Keratinocyte (primary cell): ENCODE results near the gene TRAF3IP3. TPM values are rescaled to one million over a fixed set of nuclear protein-coding genes. Genes with fewer than 3 reads are reported as not detected.

Experiments
- DNase-seq: peaks from one replicate; pipeline ENCODE4 v3.0.0-alpha.2; 2011; ENCODE audit warnings: low read depth, missing footprints, low spot score
- FAIRE-seq: peaks from 2 replicates; lab custom pipeline; 2011; peaks lifted over from hg19 to GRCh38; lab: Jason Lieb, UNC
- H2AFZ ChIP-seq: 2 replicates; pipeline ENCODE4 v1.6.0; 2012; ENCODE audit warnings: low read length, control low read depth, inconsistent platforms; ENCODE audit not compliant: control insufficient read depth
- H3K27ac ChIP-seq: 2 replicates; pipeline ENCODE4 v1.5.1; 2011; ENCODE audit warnings: low read length; ENCODE audit not compliant: control insufficient read depth, insufficient read depth
- H3K27me3 ChIP-seq: 3 replicates; pipeline ENCODE4 v1.6.0; 2011; ENCODE audit warnings: low read length; ENCODE audit not compliant: control insufficient read depth, insufficient read depth; ENCODE audit errors: extremely low read depth
- H3K36me3 ChIP-seq, 2 experiments: 2 replicates in 1 of 2; 3 replicates in 1 of 2; pipeline ENCODE4 v1.5.1; 2011; ENCODE audit warnings: low read length in 2 of 2, mild to moderate bottlenecking in 1 of 2; ENCODE audit not compliant: control insufficient read depth in 2 of 2, insufficient read depth in 2 of 2; ENCODE audit errors: extremely low read depth in 1 of 2
- H3K4me1 ChIP-seq: 3 replicates; pipeline ENCODE4 v1.5.1; 2011; ENCODE audit warnings: low read length; ENCODE audit not compliant: control insufficient read depth, insufficient read depth; ENCODE audit errors: extremely low read depth
- H3K4me2 ChIP-seq: 3 replicates; pipeline ENCODE4 v1.6.0; 2011; ENCODE audit warnings: low read depth, low read length; ENCODE audit not compliant: control insufficient read depth, insufficient read depth; ENCODE audit errors: extremely low read depth
- H3K4me3 ChIP-seq, 3 experiments: fragments of 200-600 bp in 1 of 3; sonication (generic) in 1 of 3; 2 replicates in 2 of 3; 3 replicates in 1 of 3; pipeline ENCODE4 v1.5.1; 2011 to 2016; ENCODE audit warnings: low read length in 3 of 3, mild to moderate bottlenecking in 3 of 3, control low read depth in 2 of 3, inconsistent platforms in 1 of 3, low read depth in 1 of 3, mixed read lengths in 1 of 3, mixed run types in 1 of 3, moderate library complexity in 1 of 3; ENCODE audit not compliant: control insufficient read depth in 2 of 3, insufficient read depth in 2 of 3; ENCODE audit errors: extremely low read depth in 1 of 3
- H3K79me2 ChIP-seq: 2 replicates; pipeline ENCODE4 v1.6.0; 2012; ENCODE audit warnings: low read length; ENCODE audit not compliant: control insufficient read depth, insufficient read depth
- H3K9ac ChIP-seq: 3 replicates; pipeline ENCODE4 v1.6.0; 2011; ENCODE audit warnings: low read length; ENCODE audit not compliant: control insufficient read depth, insufficient read depth; ENCODE audit errors: extremely low read depth
- H3K9me1 ChIP-seq: 3 replicates; pipeline ENCODE4 v1.6.0; 2011; ENCODE audit warnings: low read length; ENCODE audit not compliant: control insufficient read depth, insufficient read depth; ENCODE audit errors: extremely low read depth
- H3K9me3 ChIP-seq: 2 replicates; pipeline ENCODE4 v1.5.1; 2012; ENCODE audit warnings: low read depth, low read length; ENCODE audit not compliant: control insufficient read depth
- H4K20me1 ChIP-seq: 3 replicates; pipeline ENCODE4 v1.6.0; 2011; ENCODE audit warnings: low read length; ENCODE audit not compliant: control insufficient read depth, insufficient read depth; ENCODE audit errors: extremely low read depth
- CTCF ChIP-seq, 3 experiments: IDR thresholded peaks in 1 of 3; conservative IDR thresholded peaks in 1 of 3; optimal IDR thresholded peaks in 1 of 3; 2 replicates in 2 of 3; 3 replicates in 1 of 3; pipeline versions ENCODE3 to v1.5.1; 2011; ENCODE audit warnings: low read length in 3 of 3, mild to moderate bottlenecking in 3 of 3, moderate library complexity in 2 of 3, control low read depth in 1 of 3, inconsistent platforms in 1 of 3; ENCODE audit not compliant: insufficient read depth in 2 of 3; ENCODE audit errors: extremely low read depth in 1 of 3
- EZH2 ChIP-seq: IDR thresholded peaks from one replicate; pipeline ENCODE4 v1.6.1; 2012; ENCODE audit warnings: inconsistent platforms, mild to moderate bottlenecking, low read length, moderate library complexity
- dilution Hi-C: fragments of 300-500 bp; cut with MboI; formaldehyde crosslinking; loops from one replicate; pipeline ENCODE4 v1.7.0; 2020; ENCODE audit warnings: low sequenced_read_pairs; ENCODE audit not compliant: extremely low pct_ligation_motif_present
- polyA plus RNA-seq, 5 experiments: library from polyadenylated mRNA; depleted of rRNA in 3 of 5; stranded (reverse) in 3 of 5; stranded (forward) in 1 of 5; unstranded in 1 of 5; fragments of >200 nt; gene quantifications; 1 replicate in 1 of 5; 2 replicates in 3 of 5; 3 replicates in 1 of 5; pipeline versions ENCODE4 v1.2.1 to v1.2.3, GENCODE V29; 2011 to 2012; ENCODE audit warnings: missing spikeins in 2 of 5, low read depth in 1 of 5, low replicate concordance in 1 of 5

TRAF3IP3 gene
- polyA plus RNA-seq, 1 donor (not counting 4 experiments of a cell fraction or from before 2014, with no cell fraction given) = 0.16 TPM

GRCh38 chr1:209758400-209758799 lies 2.5 kb downstream of the TRAF3IP3 start:
- no peaks in the 10 kb centered on the region for H3K79me2 ChIP-seq
- no peaks in the 10 kb centered on the region for H4K20me1 ChIP-seq
- no peaks in the 10 kb centered on the region for H3K9me3 ChIP-seq
- H3K27ac ChIP-seq = no peak overlapping the region
- TF ChIP-seq EZH2 (no peak), CTCF (optimal IDR thresholded peaks at IDR 0.05 in 1 of 3, IDR thresholded peaks at IDR 0.05 in 1 of 3, conservative IDR thresholded peaks at IDR 0.05 in 1 of 3; ENCODE audit: extremely low read depth in 1 of 3, insufficient read depth in 2 of 3, low read length in 3 of 3) (no peak)
- no peaks in the 10 kb centered on the region for H3K9me1 ChIP-seq
- no peaks in the 10 kb centered on the region for H3K36me3 ChIP-seq
- H3K4me3 ChIP-seq = no peak overlapping the region
- dilution Hi-C loops = no loop called here
- no peak overlapping the region for H2AFZ ChIP-seq
- FAIRE-seq = no peak
- DNase-seq = no peak
- no peak overlapping the region for H3K9ac ChIP-seq
- H3K27me3 ChIP-seq = no peaks in the 10 kb centered on the region
- H3K4me2 ChIP-seq = no peak overlapping the region
- H3K4me1 ChIP-seq = no peaks in the 10 kb centered on the region

DNA sequence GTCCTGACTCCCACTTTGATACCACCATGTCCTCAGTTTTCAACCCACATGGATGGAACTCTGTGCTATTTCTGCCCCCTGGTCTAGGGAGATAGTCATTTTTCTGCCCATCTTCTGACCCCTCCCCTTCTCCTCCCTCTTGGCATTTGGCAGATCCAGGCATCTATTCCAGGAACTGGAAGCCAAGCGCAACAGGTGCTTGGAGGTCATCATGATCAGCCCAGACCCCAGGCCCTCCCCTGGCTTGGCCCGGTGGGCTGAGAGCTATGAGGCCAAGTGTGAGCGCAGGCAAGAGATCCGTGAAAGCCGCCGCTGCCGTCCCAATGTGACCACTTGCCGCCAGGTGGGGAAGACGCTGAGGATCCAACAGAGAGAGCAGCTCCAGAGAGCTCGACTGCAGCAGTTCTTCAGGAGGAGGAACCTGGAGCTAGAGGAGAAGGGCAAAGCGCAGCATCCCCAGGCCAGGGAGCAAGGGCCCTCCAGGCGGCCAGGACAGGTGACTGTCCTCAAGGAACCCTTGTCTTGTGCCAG lies 4.0 kb downstream of the TRAF3IP3 start:
- no peak overlapping the region for H3K4me2 ChIP-seq
- no peaks in the 10 kb centered on the region for H4K20me1 ChIP-seq
- dilution Hi-C loops = no loop called here
- H3K79me2 ChIP-seq = no peaks in the 10 kb centered on the region
- H3K9ac ChIP-seq = no peak overlapping the region
- H3K9me3 ChIP-seq = no peaks in the 10 kb centered on the region
- H3K9me1 ChIP-seq = no peaks in the 10 kb centered on the region
- FAIRE-seq = no peak
- TF ChIP-seq EZH2 (no peak), CTCF (optimal IDR thresholded peaks at IDR 0.05 in 1 of 3, IDR thresholded peaks at IDR 0.05 in 1 of 3, conservative IDR thresholded peaks at IDR 0.05 in 1 of 3; ENCODE audit: extremely low read depth in 1 of 3, insufficient read depth in 2 of 3, low read length in 3 of 3) (no peak)
- no peaks in the 10 kb centered on the region for H3K27me3 ChIP-seq
- DNase-seq = no peak
- H2AFZ ChIP-seq = no peak overlapping the region
- no peaks in the 10 kb centered on the region for H3K4me1 ChIP-seq
- H3K36me3 ChIP-seq = no peaks in the 10 kb centered on the region
- H3K27ac ChIP-seq = no peak overlapping the region
- no peak overlapping the region for H3K4me3 ChIP-seq
